HEK293T (cell line): Measurements from ENCODE around the gene XRCC6.

Experiments
- FOXM1 ChIP-seq: fragments of 450-650 bp; IDR thresholded peaks from 2 replicates; pipeline ENCODE4 v1.6.1; 2017; ENCODE audit warnings: mild to moderate bottlenecking, borderline replicate concordance
- L3MBTL2 ChIP-seq: fragments of 450-650 bp; conservative IDR thresholded peaks from 2 replicates; pipeline ENCODE4 v1.6.1; 2016; ENCODE audit warnings: mild to moderate bottlenecking
- LEF1 ChIP-seq: fragments of 450-650 bp; IDR thresholded peaks from 2 replicates; pipeline ENCODE4 v1.6.1; 2017; ENCODE audit warnings: mild to moderate bottlenecking, borderline replicate concordance
- TARDBP ChIP-seq: fragments of 450-650 bp; IDR thresholded peaks from 2 replicates; pipeline ENCODE4 v1.6.1; 2016

DNA sequence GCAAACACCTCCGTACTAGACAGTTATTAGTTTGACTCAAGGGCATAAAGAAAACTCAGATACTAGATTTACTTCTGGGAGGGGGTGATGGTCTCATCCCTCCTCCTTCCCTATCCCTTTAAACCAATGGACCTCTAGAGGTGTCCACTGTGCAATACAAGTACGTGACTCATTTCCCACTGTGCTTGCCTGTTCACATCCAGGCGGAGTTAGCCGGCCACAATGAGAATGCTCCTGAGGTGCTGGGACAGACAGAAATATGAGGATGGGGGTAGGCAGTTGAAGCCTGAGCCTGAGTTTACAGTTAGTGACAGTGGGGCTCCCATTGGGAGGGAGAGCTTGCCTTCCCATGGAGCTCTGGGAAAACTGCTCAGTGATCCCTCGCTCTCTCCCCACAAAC is 23.0 kb upstream of the XRCC6 start:
- no peak for TF ChIP-seq FOXM1
- TF ChIP-seq LEF1, result no peak
- no peak for TF ChIP-seq L3MBTL2
- TF ChIP-seq TARDBP, result no peak
